CD4-positive, alpha-beta T cell (primary cell): ENCODE data around the gene A3GALT2. TPM values are rescaled to one million over a fixed set of nuclear protein-coding genes. Genes with fewer than 3 reads are reported as not detected.

ENCODE experiments used
- ATAC-seq: fragments of 200-7000 bp; cut with Tn5 transposase; one replicate; pipeline ENCODE4 v1.10.0; 2022; ENCODE audit warnings: mild to moderate bottlenecking; ENCODE audit not compliant: poor library complexity
- CTCF ChIA-PET: fragments of 350-600 bp; sonication (Branson Sonifier 250); formaldehyde crosslinking; loops from one replicate; lab custom pipeline; 2021; ENCODE audit warnings: antibody characterized with exemption, inconsistent platforms; lab: Charles Lee
- POLR2A ChIA-PET: fragments of 350-600 bp; sonication (Branson Sonifier 250); formaldehyde crosslinking; loops from one replicate; lab custom pipeline; 2021; ENCODE audit warnings: antibody characterized with exemption, inconsistent platforms; lab: Charles Lee
- DNase-seq, 14 experiments: peaks; one replicate each; pipeline ENCODE4 v3.0.0-alpha.2; 2013 to 2020; ENCODE audit warnings: mixed read lengths in 2 of 14
- H3K27ac ChIP-seq, 2 donors: one replicate each; pipeline versions ENCODE4 v1.5.1 to v1.7.0; 2013; ENCODE audit warnings: low read length in 2 of 2, low read depth in 1 of 2, mild to moderate bottlenecking in 1 of 2
- H3K27me3 ChIP-seq, 2 experiments: 1 replicate in 1 of 2; 2 replicates in 1 of 2; pipeline versions ENCODE4 v1.6.1 to v1.7.0; 2013; ENCODE audit warnings: low read length in 2 of 2, control low read depth in 1 of 2, mild to moderate bottlenecking in 1 of 2, moderate library complexity in 1 of 2; ENCODE audit not compliant: insufficient read depth in 2 of 2, control insufficient read depth in 1 of 2
- H3K36me3 ChIP-seq: one replicate; pipeline ENCODE4 v1.6.1; 2013; ENCODE audit warnings: low read length, control low read depth; ENCODE audit not compliant: insufficient read depth
- H3K4me1 ChIP-seq: one replicate; pipeline ENCODE4 v1.6.1; 2013; ENCODE audit warnings: low read length, control low read depth; ENCODE audit not compliant: insufficient read depth
- H3K4me3 ChIP-seq: one replicate; pipeline ENCODE4 v1.5.1; 2013; ENCODE audit warnings: mild to moderate bottlenecking, low read length, moderate library complexity
- H3K9me3 ChIP-seq, 2 experiments: 1 replicate in 1 of 2; 2 replicates in 1 of 2; pipeline versions ENCODE4 v1.6.1 to v1.7.0; 2013; ENCODE audit warnings: low read length in 2 of 2, mild to moderate bottlenecking in 2 of 2, control low read depth in 1 of 2, moderate library complexity in 1 of 2; ENCODE audit not compliant: control insufficient read depth in 1 of 2, insufficient read depth in 1 of 2
- H3K27ac Mint-ChIP-seq: one replicate; pipeline ENCODE4 v1.8.0; 2020; ENCODE audit warnings: mixed read lengths
- H3K27me3 Mint-ChIP-seq: one replicate; pipeline ENCODE4 v1.8.0; 2021; ENCODE audit warnings: mixed read lengths
- H3K36me3 Mint-ChIP-seq: one replicate; pipeline ENCODE4 v1.8.0; 2021; ENCODE audit warnings: low read depth, mixed read lengths
- H3K4me1 Mint-ChIP-seq: one replicate; pipeline ENCODE4 v1.8.0; 2021; ENCODE audit warnings: low read depth, mixed read lengths
- H3K4me3 Mint-ChIP-seq: one replicate; pipeline ENCODE4 v1.8.0; 2020; ENCODE audit warnings: mild to moderate bottlenecking, mixed read lengths
- H3K9me3 Mint-ChIP-seq: one replicate; pipeline ENCODE4 v1.8.0; 2020; ENCODE audit warnings: mixed read lengths
- intact Hi-C, 2 experiments: fragments of 100-400 bp; cut with DNase I in 1 of 2; cut with micrococcal nuclease in 1 of 2; formaldehyde crosslinking; loops; one replicate each; pipeline versions ENCODE4 v1.15.1 to v1.9.0; 2023 to 2025; cut with DNase I, micrococcal nuclease
- total RNA-seq, 174 experiments: library from RNA in 2 of 174; stranded (reverse) in 2 of 174; gene quantifications; one replicate each; pipeline ENCODE4 v1.2.3 and lab custom pipeline; 2021 to 2026
- TF ChIP-seq, protein P1 (sequence below): fragments of 200-600 bp; IDR thresholded peaks from one replicate; pipeline ENCODE4 v1.8.0; 2022; ENCODE audit warnings: antibody characterized with exemption, mild to moderate bottlenecking

The A3GALT2 gene
- total RNA-seq, 2 experiments from 2014 or later = not detected

DNA sequence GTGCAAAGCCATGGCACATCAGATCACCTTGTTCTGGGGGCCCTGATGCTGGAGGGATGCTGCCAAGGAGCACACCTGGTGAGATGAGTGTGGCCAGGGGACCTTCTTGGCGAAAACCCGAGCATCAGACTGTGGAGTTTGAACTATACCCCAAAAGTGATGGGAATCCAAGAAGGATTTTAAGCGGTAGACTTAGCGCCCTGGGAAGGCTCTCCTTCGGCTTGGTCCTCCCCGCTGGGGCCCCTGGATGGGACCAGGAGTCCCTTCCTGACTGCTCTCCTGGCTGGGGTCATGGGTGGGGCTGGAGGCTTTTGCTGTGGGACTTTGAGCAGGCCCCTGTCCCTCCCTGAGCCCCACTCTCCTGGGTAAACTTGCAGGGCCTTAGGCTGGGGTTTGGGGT, 54.1 kb downstream of the A3GALT2 start:
- H3K9me3 ChIP-seq = no peaks in the 10 kb centered on the region
- ChIA-PET CTCF (no interaction called here), POLR2A (no interaction called here)
- H3K27me3 ChIP-seq = no peaks in the 10 kb centered on the region
- peaks cover 10% of the 10 kb centered on the region for H3K4me1 ChIP-seq
- no peaks in the 10 kb centered on the region for H3K9me3 Mint-ChIP-seq
- no peak overlapping the region for H3K4me3 Mint-ChIP-seq
- peaks cover 42% of the 10 kb centered on the region for H3K4me1 Mint-ChIP-seq
- H3K4me3 ChIP-seq = no peak overlapping the region
- H3K27me3 Mint-ChIP-seq = no peaks in the 10 kb centered on the region
- intact Hi-C loops = no loop called here
- peaks cover 20% of the 10 kb centered on the region for H3K36me3 Mint-ChIP-seq
- no peak for ATAC-seq
- TF ChIP-seq, protein P1, sequence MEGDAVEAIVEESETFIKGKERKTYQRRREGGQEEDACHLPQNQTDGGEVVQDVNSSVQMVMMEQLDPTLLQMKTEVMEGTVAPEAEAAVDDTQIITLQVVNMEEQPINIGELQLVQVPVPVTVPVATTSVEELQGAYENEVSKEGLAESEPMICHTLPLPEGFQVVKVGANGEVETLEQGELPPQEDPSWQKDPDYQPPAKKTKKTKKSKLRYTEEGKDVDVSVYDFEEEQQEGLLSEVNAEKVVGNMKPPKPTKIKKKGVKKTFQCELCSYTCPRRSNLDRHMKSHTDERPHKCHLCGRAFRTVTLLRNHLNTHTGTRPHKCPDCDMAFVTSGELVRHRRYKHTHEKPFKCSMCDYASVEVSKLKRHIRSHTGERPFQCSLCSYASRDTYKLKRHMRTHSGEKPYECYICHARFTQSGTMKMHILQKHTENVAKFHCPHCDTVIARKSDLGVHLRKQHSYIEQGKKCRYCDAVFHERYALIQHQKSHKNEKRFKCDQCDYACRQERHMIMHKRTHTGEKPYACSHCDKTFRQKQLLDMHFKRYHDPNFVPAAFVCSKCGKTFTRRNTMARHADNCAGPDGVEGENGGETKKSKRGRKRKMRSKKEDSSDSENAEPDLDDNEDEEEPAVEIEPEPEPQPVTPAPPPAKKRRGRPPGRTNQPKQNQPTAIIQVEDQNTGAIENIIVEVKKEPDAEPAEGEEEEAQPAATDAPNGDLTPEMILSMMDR = no peak
- H3K27ac Mint-ChIP-seq = no peak overlapping the region
- DNase-seq = no peak
- no peak overlapping the region for H3K27ac ChIP-seq
- peaks cover 14% of the 10 kb centered on the region for H3K36me3 ChIP-seq

GRCh38 chr1:33265780-33266605, 54.9 kb downstream of the A3GALT2 start:
- H3K27ac Mint-ChIP-seq = no peak overlapping the region
- intact Hi-C loops = no loop called here
- POLR2A ChIA-PET = no interaction called here
- no peak for ATAC-seq
- H3K9me3 Mint-ChIP-seq = no peaks in the 10 kb centered on the region
- CTCF ChIA-PET = no interaction called here
- TF ChIP-seq, protein P1 = no peak
- H3K27me3 ChIP-seq = no peaks in the 10 kb centered on the region
- H3K4me1 Mint-ChIP-seq = peaks cover 42% of the 10 kb centered on the region
- no peak overlapping the region for H3K4me3 Mint-ChIP-seq
- no peaks in the 10 kb centered on the region for H3K9me3 ChIP-seq
- H3K27me3 Mint-ChIP-seq = no peaks in the 10 kb centered on the region
- no peak for DNase-seq
- H3K27ac ChIP-seq = no peak overlapping the region
- H3K36me3 Mint-ChIP-seq = peaks cover 20% of the 10 kb centered on the region
- H3K36me3 ChIP-seq = peaks cover 14% of the 10 kb centered on the region
- H3K4me1 ChIP-seq = peaks cover 16% of the 10 kb centered on the region
- no peak overlapping the region for H3K4me3 ChIP-seq

GRCh38 chr1:33263890-33264504, 56.9 kb downstream of the A3GALT2 start:
- H3K9me3 ChIP-seq = no peaks in the 10 kb centered on the region
- Mint-ChIP-seq H3K4me3 (no peak overlapping the region), H3K9me3 (no peaks in the 10 kb centered on the region), H3K27ac (no peak overlapping the region), H3K4me1 (peaks cover 51% of the 10 kb centered on the region), H3K27me3 (no peaks in the 10 kb centered on the region), H3K36me3 (peaks cover 18% of the 10 kb centered on the region)
- TF ChIP-seq, protein P1 = no peak
- H3K4me3 ChIP-seq = no peak overlapping the region
- ATAC-seq (no peak), DNase-seq (no peak)
- no peaks in the 10 kb centered on the region for H3K27me3 ChIP-seq
- ChIA-PET CTCF (no interaction called here), POLR2A (no interaction called here)
- H3K4me1 ChIP-seq = peaks cover 28% of the 10 kb centered on the region
- intact Hi-C loops = no loop called here
- H3K36me3 ChIP-seq = peaks cover 11% of the 10 kb centered on the region
- H3K27ac ChIP-seq = no peak overlapping the region
